Fibroblast of skin of right biceps (primary cell): ENCODE data around the gene TLL1.

Experiments
- DNase-seq: peaks from one replicate; pipeline ENCODE4 v3.0.0-alpha.2; 2013

Gene TLL1

GRCh38 chr4:165982934-165983333, 109.9 kb downstream of the TLL1 start:
- DNase-seq = peak; percentile 17

DNA sequence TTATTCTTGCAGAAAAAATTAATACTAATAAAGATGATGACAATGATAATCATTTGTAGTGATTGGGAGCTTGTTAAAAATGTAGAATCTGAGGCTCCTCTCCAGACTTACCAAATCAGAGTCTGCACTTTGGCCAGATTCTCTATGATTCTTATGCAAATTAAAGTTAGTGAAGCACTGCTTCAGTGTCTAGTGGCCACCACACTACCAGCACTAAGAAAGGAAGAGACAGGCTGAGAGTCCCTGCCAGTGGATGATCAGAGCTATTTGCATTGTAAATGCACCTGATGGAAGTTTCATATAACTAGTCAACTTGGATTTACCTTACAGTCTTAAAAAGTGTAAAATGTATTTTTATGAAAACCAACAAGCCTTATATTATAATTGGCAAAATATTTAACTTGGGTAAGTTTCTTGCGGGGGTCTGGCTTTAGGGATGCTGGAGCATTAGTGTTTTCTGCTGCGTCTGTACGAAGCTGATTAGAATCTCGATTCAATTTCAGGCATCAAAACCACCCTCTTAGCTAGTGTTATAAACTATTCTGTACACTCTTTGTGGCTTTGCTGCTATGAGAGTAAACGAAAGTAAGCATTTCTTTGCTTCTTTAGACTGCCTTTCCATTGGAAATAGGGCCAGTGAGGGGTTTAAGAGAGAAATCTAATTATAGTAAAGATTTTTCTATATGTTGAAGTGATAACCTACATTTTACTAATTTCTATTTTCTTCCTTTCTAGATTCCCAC, 114.1 kb downstream of the TLL1 start:
- DNase-seq = no peak

DNA sequence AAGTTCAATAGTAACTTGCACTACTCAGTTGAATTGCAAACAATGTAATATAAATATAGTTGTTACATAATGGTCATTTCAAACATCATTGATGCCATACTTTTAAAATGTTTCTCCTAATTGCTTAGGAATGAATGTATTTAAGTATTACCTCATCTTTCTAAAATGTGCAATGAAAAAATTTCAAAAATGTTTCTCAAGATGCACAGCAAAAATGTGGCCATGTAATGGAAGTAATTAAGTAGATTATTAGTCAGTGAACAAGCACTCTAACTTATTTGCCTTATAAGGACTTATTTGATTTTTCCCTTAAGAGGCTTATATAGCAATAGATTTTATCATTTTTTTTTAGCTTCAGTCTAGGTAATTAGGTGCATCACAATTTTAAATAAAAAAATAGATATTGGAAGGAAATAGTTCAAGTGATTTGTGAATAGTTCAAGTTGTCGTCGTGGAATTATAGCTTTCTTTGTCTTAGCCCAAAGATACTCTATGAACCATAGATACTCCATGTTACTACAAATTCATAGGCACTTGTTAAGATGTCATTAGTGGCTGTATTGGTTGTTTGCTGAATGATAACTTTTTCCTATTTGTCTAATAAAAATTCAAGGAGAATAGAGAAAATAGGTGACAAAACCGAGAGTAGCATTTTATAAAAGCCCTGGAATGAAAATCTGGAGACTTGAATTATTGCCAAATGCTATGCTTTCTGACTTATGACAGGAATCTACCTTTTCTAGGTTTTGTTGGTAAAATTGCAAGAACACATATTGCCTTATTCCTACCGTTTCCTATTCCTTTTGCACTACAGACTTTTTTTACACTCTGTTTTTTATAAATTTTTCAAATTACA, 118.5 kb downstream of the TLL1 start:
- DNase-seq = peak; percentile 81

GRCh38 chr4:165992283-165992682, 119.2 kb downstream of the TLL1 start:
- DNase-seq = peak; percentile 52

DNA sequence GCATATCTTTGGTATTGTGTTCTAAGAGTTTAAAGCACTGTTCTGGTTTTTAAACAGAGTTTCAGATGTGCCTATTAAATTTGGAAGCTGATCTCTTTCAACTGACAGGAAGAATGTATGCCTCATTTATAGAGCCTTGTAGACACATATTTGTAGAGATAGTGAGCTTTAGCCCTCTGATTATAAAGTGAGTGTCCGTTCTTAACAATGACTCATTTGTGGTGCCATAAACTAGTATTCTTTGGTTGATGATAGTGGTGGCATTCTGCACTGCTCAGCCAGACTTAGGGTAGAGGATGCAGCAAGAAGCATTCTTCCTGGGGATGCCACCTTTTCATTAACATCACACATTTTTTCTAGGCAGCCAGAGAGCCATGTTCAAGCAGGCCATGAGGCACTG, 121.7 kb downstream of the TLL1 start:
- peak; percentile 52 for DNase-seq

DNA sequence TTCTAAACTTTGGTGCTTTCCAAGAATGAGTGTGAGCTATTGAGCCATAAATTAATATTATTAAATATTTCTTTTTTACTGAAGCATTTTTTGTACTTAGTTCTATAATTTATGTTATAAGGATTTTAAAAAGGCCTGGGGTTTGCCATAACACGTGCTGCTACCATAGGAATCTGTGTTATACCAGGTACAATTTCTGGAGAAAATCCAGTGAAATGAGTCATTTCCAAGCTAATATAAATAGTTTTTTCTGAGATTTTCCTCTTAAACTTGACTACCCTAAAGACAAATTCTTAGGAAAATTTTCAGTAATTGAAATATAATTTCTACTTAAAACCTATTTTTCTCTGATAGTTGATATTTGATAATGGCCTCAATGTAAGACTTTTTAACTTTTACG, 130.8 kb downstream of the TLL1 start:
- no peak for DNase-seq

- no peak for DNase-seq
Measured at GRCh38 chr4:166006217-166006616, 133.2 kb downstream of the TLL1 start.

DNA sequence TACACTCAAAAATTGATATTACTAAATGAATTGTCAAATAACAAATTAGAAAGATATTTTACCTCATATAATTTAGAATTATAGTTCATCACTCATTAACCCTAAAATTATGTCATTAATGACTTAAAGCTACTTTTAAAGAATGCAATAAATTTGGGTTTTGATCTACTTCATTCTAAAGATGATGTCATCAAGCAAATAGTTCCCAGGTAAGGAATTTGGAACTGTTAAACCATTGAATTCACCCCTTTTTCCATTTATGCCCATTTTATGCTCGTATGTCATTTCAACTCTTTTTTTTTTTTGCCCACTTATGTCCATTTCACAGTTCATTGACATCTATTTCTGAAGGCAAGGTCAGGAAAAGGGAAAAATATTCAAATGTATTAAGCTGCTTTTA, 135.5 kb downstream of the TLL1 start:
- no peak for DNase-seq

GRCh38 chr4:166012129-166013030, 139.3 kb downstream of the TLL1 start:
- peak; percentile 38 for DNase-seq

DNA sequence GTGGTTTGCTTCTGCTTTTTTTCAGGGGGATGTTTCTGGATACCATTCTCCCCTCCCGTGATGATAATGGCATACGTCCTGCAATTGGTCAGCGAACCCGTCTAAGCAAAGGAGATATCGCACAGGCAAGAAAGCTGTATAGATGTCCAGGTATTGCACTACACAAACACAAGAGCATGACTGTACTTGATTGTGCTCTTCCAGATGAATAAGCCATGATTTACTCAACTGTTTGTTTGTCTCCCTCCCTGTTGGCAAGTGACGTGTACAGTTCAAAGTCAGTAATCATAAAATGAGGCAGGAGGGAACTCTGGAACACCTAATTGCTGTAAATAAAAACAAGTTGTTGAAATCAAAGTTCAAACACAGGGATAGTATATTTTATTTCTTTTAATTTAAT, 141.4 kb downstream of the TLL1 start:
- no peak for DNase-seq

DNA sequence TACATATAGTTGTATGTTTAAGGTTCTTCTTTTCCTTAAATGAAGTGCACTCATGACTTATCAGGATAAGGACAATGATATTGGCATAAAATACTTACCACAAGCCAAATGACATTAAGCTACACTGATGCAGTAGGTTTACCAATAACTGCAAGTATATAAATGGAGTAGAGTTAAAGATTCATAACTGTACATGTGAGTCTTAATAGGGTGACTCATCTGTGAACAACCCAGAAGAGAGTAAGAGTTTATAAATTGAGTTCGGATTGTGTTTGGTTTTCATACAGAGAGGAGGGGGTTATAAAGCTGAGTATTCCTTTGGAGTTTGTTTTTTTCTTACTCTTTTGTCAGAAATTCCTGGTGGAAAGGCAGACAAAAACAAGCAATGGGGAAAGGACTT, 144.8 kb downstream of the TLL1 start:
- DNase-seq = peak; percentile 14

GRCh38 chr4:166019441-166020220, 146.6 kb downstream of the TLL1 start:
- no peak for DNase-seq

DNA sequence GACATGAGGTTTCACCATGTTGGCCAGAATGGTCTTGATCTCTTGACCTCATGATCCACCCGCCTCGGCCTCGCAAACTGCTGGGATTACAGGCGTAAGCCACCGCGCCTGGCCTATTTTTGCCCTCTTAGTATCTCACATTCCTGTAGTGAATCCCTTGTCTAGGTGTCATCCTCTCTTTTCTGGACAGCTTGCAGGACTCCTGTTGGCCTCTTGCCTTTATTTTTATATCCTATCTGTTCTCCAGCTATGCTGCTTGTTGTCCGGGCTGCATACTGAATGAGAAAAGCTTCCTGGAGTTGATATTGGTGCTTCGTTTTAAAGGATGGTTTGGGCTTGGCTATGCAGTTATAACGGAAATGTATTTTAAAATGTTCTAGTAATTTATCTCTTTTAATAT, 148.6 kb downstream of the TLL1 start:
- no peak for DNase-seq

- DNase-seq = no peak
Measured at GRCh38 chr4:166034965-166035364, 161.9 kb downstream of the TLL1 start.

DNA sequence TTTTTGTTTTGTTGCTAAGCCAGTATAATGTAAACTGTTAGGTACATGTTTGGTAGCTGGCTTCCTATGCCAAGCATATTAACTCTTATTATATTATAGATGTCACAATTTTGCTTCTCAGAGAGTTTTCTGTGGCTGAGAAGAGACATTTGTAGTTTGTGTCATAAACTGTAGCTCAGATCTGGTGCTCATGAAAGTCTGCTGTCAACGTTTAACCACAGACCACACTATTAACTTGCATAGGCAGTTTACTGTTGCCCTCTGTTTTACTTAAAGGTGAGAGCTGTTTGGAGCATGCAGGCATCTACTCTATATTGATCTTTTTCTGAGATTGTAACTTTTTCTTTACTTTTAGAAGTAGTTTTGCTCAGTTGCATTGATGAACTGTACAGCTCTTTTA, 166.8 kb downstream of the TLL1 start:
- no peak for DNase-seq

GRCh38 chr4:166042510-166043055, 169.5 kb downstream of the TLL1 start:
- DNase-seq = no peak

DNA sequence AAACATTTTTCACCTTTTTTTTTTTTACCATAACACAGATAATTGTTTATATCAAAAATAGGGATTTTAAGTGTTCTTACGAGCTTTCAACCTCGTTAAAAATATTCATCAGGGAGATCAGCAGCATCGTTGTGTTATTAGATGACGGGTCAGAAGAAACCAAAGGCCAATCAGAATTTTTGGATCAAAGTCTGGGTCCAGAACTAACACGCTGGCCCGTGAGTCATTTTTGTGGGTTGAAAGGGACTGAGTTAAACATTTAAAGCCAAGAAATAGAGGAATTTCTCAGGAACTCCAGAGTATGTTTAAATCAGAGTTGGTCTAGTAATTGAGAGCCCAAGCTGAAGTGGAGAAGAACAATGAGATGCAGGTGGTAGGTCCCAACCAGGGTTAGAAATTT, 170.8 kb downstream of the TLL1 start:
- no peak for DNase-seq

DNA sequence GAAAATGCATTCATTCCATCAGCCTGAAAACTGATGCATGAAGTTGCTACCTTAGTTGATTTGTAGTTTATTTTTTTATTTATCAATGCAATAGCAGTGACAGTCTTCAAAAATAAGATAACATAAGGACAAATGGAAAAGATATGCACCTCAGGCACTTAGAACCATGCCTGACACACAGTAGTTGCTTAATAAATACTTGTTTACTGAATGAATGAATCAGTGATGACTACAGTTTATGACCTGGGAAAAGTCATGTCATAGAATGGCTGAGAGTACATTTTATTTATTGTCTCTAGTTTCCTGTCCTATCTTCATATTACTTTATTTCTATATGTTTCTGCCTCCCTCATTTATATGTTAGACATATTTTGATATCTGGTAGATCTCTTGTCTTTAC, 171.8 kb downstream of the TLL1 start:
- DNase-seq = no peak

DNA sequence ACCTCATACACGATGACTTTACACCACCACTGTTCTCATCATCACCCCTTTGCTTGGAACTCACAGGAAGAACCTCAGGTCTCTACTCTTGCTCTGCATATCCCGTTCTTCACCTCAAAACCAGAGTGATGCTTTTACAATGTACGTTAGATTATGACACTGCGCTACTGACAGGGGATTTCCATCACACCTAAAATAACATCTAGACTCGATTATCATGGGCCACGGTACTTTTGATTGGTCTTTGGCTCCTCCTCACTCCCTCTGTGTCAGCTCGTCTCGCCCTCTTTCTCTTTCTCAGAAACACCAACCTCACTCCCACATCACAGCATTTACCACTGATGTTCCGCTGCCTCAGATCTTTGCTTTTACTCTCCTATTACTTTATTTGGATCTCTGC, 172.4 kb downstream of the TLL1 start:
- no peak for DNase-seq

GRCh38 chr4:166049036-166049435, 176.0 kb downstream of the TLL1 start:
- no peak for DNase-seq

- no peak for DNase-seq
Measured at GRCh38 chr4:166064721-166065120, 191.7 kb downstream of the TLL1 start.

DNA sequence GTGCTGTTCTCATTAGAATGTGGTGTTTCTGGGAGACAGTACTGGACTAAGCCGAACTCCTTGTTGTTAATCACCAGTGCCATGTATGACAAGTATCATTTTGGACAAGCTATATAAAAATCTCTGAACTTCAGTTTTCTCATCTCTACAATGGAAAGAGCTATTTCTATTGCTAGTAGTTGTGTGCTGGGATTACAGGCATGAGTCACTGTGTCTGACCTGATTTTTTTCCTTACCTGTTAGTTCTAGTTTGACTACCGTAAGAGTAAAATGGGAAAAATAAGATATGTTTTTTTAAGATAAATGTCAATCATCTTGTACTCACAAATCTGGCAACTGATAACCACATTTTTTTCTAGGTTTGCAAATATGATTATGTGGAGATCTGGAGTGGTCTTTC, 192.3 kb downstream of the TLL1 start:
- no peak for DNase-seq
